Posterior vena cava (tissue), 2 donors: ENCODE results near the gene RHBDD2. TPM values are rescaled to one million over a fixed set of nuclear protein-coding genes. Genes with fewer than 3 reads are reported as not detected.

Source experiments
- DNase-seq: peaks from one replicate; pipeline ENCODE4 v3.0.0-alpha.2; 2020; ENCODE audit warnings: low spot score
- intact Hi-C, 2 donors: fragments of 100-400 bp; cut with DNase I; formaldehyde crosslinking; loops; one replicate each; pipeline versions ENCODE4 v1.14.1 to v1.14.2; 2022 to 2023
- total RNA-seq, 2 donors: library from RNA; stranded (reverse); fragmentation: NEBNext Ultra II Directional; extraction: Animal tissue kit (Norgen Biotek cat#: 25700); gene quantifications; one replicate each; pipeline ENCODE4 v1.2.1, GENCODE V29; 2021
- donor health status: DM: yes; HTN: yes; CAD: no.
- donor health status: DM: yes; HTN: yes; CAD: no.

Gene RHBDD2
- total RNA-seq, 2 donors from 2014 or later, result 28.9 to 30.8 TPM

GRCh38 chr7:75913437-75913836, 34.6 kb downstream of the RHBDD2 start:
- no peak for DNase-seq
- intact Hi-C loops, result loop anchor here (5.0 to 10.0 kb wide), 2 partner anchors 51 to 1341 kb away; no protein-coding TSS in a partner anchor

- intact Hi-C loops, result loop anchor here (5.0 to 10.0 kb wide), 2 partner anchors 51 to 1342 kb away; no protein-coding TSS in a partner anchor
- peak; percentile 81 for DNase-seq
Observed at GRCh38 chr7:75914169-75914654, 35.4 kb downstream of the RHBDD2 start.

GRCh38 chr7:75914655-75915415, 36.0 kb downstream of the RHBDD2 start, which contains the start of gene POR:
Gene POR, plus strand, starts transcription at chr7:75915155. Its CDS starts 38,847 bp downstream, at chr7:75954002.
- peak; percentile 98 for DNase-seq
- intact Hi-C loops, result loop anchor here (5.0 to 10.0 kb wide), 2 partner anchors 50 to 1343 kb away; no protein-coding TSS in a partner anchor

- peak; percentile 30 for DNase-seq
- intact Hi-C loops, result loop anchor here in 1 of 2 donors (10.0 kb wide), 1 partner anchor 49 kb away; no protein-coding TSS in a partner anchor
Observed at GRCh38 chr7:75915416-75916156, 36.8 kb downstream of the RHBDD2 start.

- DNase-seq, result no peak
- intact Hi-C loops, result loop anchor here in 1 of 2 donors (10.0 kb wide), 1 partner anchor 49 kb away; no protein-coding TSS in a partner anchor
Observed at GRCh38 chr7:75916259-75916658, 37.4 kb downstream of the RHBDD2 start.

- DNase-seq, result peak; percentile 20
- intact Hi-C loops, result loop anchor here in 1 of 2 donors (10.0 kb wide), 1 partner anchor 48 kb away; no protein-coding TSS in a partner anchor
Observed at GRCh38 chr7:75916685-75917634, 38.1 kb downstream of the RHBDD2 start.

- no peak for DNase-seq
- intact Hi-C loops, result no loop called here
Observed at GRCh38 chr7:75920431-75921161, 41.8 kb downstream of the RHBDD2 start.

GRCh38 chr7:75921479-75921878, 42.6 kb downstream of the RHBDD2 start:
- intact Hi-C loops, result no loop called here
- DNase-seq, result no peak

GRCh38 chr7:75922966-75923603, 44.3 kb downstream of the RHBDD2 start:
- intact Hi-C loops, result no loop called here
- DNase-seq, result no peak

GRCh38 chr7:75924256-75924655, 45.4 kb downstream of the RHBDD2 start:
- DNase-seq, result no peak
- intact Hi-C loops, result no loop called here

- no peak for DNase-seq
- intact Hi-C loops, result no loop called here
Observed at GRCh38 chr7:75924889-75925288, 46.1 kb downstream of the RHBDD2 start.

- DNase-seq, result no peak
- intact Hi-C loops, result no loop called here
Observed at GRCh38 chr7:75925717-75926435, 47.0 kb downstream of the RHBDD2 start.

- DNase-seq, result no peak
- intact Hi-C loops, result no loop called here
Observed at GRCh38 chr7:75928568-75928914, 49.7 kb downstream of the RHBDD2 start.

- DNase-seq, result no peak
- intact Hi-C loops, result no loop called here
Observed at GRCh38 chr7:75931680-75932079, 52.8 kb downstream of the RHBDD2 start.

GRCh38 chr7:75937958-75938786, 59.3 kb downstream of the RHBDD2 start:
- peak; percentile 89 for DNase-seq
- intact Hi-C loops, result loop anchor here in 1 of 2 donors (5.0 kb wide), 1 partner anchor 1294 kb away; no protein-coding TSS in a partner anchor
